ENCODE results near the gene PCNX4. TPM values are rescaled to one million over a fixed set of nuclear protein-coding genes. Genes with fewer than 3 reads are reported as not detected.
A peak's percentile ranks its signal among the peaks of the same experiment; 100 is the strongest.
"Not testable (repeated sequence)": the region's sequence is repeated elsewhere in the genome, so short reads cannot be mapped to it uniquely, and the experiment has no call there.

The PCNX4 gene
- total and polyA plus RNA-seq, 2 experiments from 2014 or later = 39.7 to 129 TPM

GRCh38 chr14:60093606-60094005 is 1.9 kb downstream of the PCNX4 start:
- Histone ChIP-seq H3K36me3 (no peaks in the 10 kb centered on the region), H3K4me1 (ENCODE audit: low read depth) (peaks cover 23% of the 10 kb centered on the region), H3K27me3 (no peaks in the 10 kb centered on the region), H3K4me3 (peak overlapping the region; percentile 80), H3K27ac (peak overlapping the region; percentile 98), H3K9me3 (ENCODE audit: low read depth) (no peaks in the 10 kb centered on the region)
- no peak for TF ChIP-seq CTCF (IDR thresholded peaks at IDR 0.05; ENCODE audit: low read depth, low read length)
- no peak for DNase-seq (ENCODE audit: low read depth in 1 of 2, low spot score in 1 of 2)

GRCh38 chr14:60094306-60094897 is 2.7 kb downstream of the PCNX4 start:
- no peak for TF ChIP-seq CTCF (IDR thresholded peaks at IDR 0.05; ENCODE audit: low read depth, low read length)
- Histone ChIP-seq H3K27me3 (no peaks in the 10 kb centered on the region), H3K4me1 (ENCODE audit: low read depth) (peaks cover 23% of the 10 kb centered on the region), H3K36me3 (no peaks in the 10 kb centered on the region), H3K4me3 (no peak overlapping the region), H3K27ac (no peak overlapping the region), H3K9me3 (ENCODE audit: low read depth) (no peaks in the 10 kb centered on the region)
- peak; percentile 25 to 71 for DNase-seq (ENCODE audit: low read depth in 1 of 2, low spot score in 1 of 2)

GRCh38 chr14:60095231-60095630 is 3.5 kb downstream of the PCNX4 start:
- no peaks in the 10 kb centered on the region for H3K36me3 ChIP-seq
- DNase-seq (ENCODE audit: low read depth in 1 of 2, low spot score in 1 of 2) = no peak
- no peaks in the 10 kb centered on the region for H3K27me3 ChIP-seq
- no peak for TF ChIP-seq CTCF (IDR thresholded peaks at IDR 0.05; ENCODE audit: low read depth, low read length)
- no peak overlapping the region for H3K27ac ChIP-seq
- H3K4me3 ChIP-seq = no peak overlapping the region
- peaks cover 23% of the 10 kb centered on the region for H3K4me1 ChIP-seq (ENCODE audit: low read depth)
- no peaks in the 10 kb centered on the region for H3K9me3 ChIP-seq (ENCODE audit: low read depth)

- peak in 1 of 2 donors; percentile 49 for DNase-seq (ENCODE audit: low read depth in 1 of 2, low spot score in 1 of 2)
- no peak for TF ChIP-seq CTCF (IDR thresholded peaks at IDR 0.05; ENCODE audit: low read depth, low read length)
- Histone ChIP-seq H3K27me3 (no peaks in the 10 kb centered on the region), H3K36me3 (no peaks in the 10 kb centered on the region), H3K4me1 (ENCODE audit: low read depth) (peaks cover 19% of the 10 kb centered on the region), H3K9me3 (ENCODE audit: low read depth) (no peaks in the 10 kb centered on the region), H3K27ac (no peak overlapping the region), H3K4me3 (no peak overlapping the region)
These were observed 4.2 kb downstream of the PCNX4 start for GRCh38 chr14:60095781-60096450.

- Histone ChIP-seq H3K4me3 (no peak overlapping the region), H3K27me3 (no peaks in the 10 kb centered on the region), H3K36me3 (no peaks in the 10 kb centered on the region), H3K9me3 (ENCODE audit: low read depth) (no peaks in the 10 kb centered on the region), H3K27ac (peak overlapping the region; percentile 16), H3K4me1 (ENCODE audit: low read depth) (peaks cover 18% of the 10 kb centered on the region)
- no peak for TF ChIP-seq CTCF (IDR thresholded peaks at IDR 0.05; ENCODE audit: low read depth, low read length)
- no peak for DNase-seq (ENCODE audit: low read depth in 1 of 2, low spot score in 1 of 2)
These were observed 6.3 kb downstream of the PCNX4 start for GRCh38 chr14:60097974-60098373.

GRCh38 chr14:60099855-60100254 is 8.1 kb downstream of the PCNX4 start:
- H3K4me1 ChIP-seq (ENCODE audit: low read depth); H3K4me3 ChIP-seq; H3K27me3 ChIP-seq; H3K36me3 ChIP-seq; H3K27ac ChIP-seq; DNase-seq (ENCODE audit: low read depth in 1 of 2, low spot score in 1 of 2); H3K9me3 ChIP-seq (ENCODE audit: low read depth): not testable (repeated sequence)
